Astrocyte (in vitro differentiated cells and primary cell): Measurements from ENCODE around the gene RPL13. TPM values are rescaled to one million over a fixed set of nuclear protein-coding genes. Genes with fewer than 3 reads are reported as not detected.

ENCODE experiments used
- DNase-seq: peaks from one replicate; pipeline ENCODE4 v3.0.0-alpha.2; 2010; ENCODE audit warnings: low read depth
- FAIRE-seq: peaks from 2 replicates; lab custom pipeline; 2011; peaks lifted over from hg19 to GRCh38; lab: Jason Lieb, UNC
- H2AFZ ChIP-seq: 2 replicates; pipeline ENCODE4 v1.6.0; 2012; ENCODE audit warnings: low read depth, low read length, inconsistent platforms
- H3K27ac ChIP-seq: 2 replicates; pipeline ENCODE4 v1.5.1; 2011; ENCODE audit warnings: low read depth, low read length, inconsistent platforms
- H3K27me3 ChIP-seq: 2 replicates; pipeline ENCODE4 v1.6.0; 2011; ENCODE audit warnings: low read length, inconsistent platforms; ENCODE audit not compliant: insufficient read depth
- H3K36me3 ChIP-seq: 2 replicates; pipeline ENCODE4 v1.5.1; 2011; ENCODE audit warnings: low read length, inconsistent platforms; ENCODE audit not compliant: insufficient read depth
- H3K4me1 ChIP-seq: 2 replicates; pipeline ENCODE4 v1.5.1; 2011; ENCODE audit warnings: low read length, inconsistent platforms; ENCODE audit not compliant: insufficient read depth
- H3K4me2 ChIP-seq: 2 replicates; pipeline ENCODE4 v1.6.0; 2012; ENCODE audit warnings: low read length, inconsistent platforms
- H3K4me3 ChIP-seq: 2 replicates; pipeline ENCODE4 v1.5.1; 2011; ENCODE audit warnings: low read depth, mild to moderate bottlenecking, low read length, inconsistent platforms; ENCODE audit not compliant: insufficient read depth
- H3K79me2 ChIP-seq: 2 replicates; pipeline ENCODE4 v1.6.0; 2012; ENCODE audit warnings: mild to moderate bottlenecking, low read length, inconsistent platforms; ENCODE audit not compliant: insufficient read depth
- H3K9ac ChIP-seq: 2 replicates; pipeline ENCODE4 v1.6.0; 2012; ENCODE audit warnings: mild to moderate bottlenecking, low read length, inconsistent platforms
- H3K9me3 ChIP-seq: 2 replicates; pipeline ENCODE4 v1.5.1; 2012; ENCODE audit warnings: low read depth, mild to moderate bottlenecking, low read length, inconsistent platforms; ENCODE audit not compliant: insufficient read depth
- H4K20me1 ChIP-seq: 2 replicates; pipeline ENCODE4 v1.6.0; 2012; ENCODE audit warnings: low read length, inconsistent platforms; ENCODE audit not compliant: insufficient read depth
- H3K27ac Mint-ChIP-seq: one replicate; pipeline ENCODE4 v1.8.0; 2021; ENCODE audit warnings: mild to moderate bottlenecking, mixed read lengths; ENCODE audit not compliant: unreplicated experiment
- H3K27me3 Mint-ChIP-seq: one replicate; pipeline ENCODE4 v1.8.0; 2021; ENCODE audit warnings: low read depth, mixed read lengths; ENCODE audit not compliant: unreplicated experiment
- H3K36me3 Mint-ChIP-seq: one replicate; pipeline ENCODE4 v1.8.0; 2021; ENCODE audit warnings: low read depth, mixed read lengths; ENCODE audit not compliant: unreplicated experiment
- H3K4me1 Mint-ChIP-seq: one replicate; pipeline ENCODE4 v1.8.0; 2021; ENCODE audit warnings: low read depth, mixed read lengths; ENCODE audit not compliant: unreplicated experiment
- H3K4me3 Mint-ChIP-seq: one replicate; pipeline ENCODE4 v1.8.0; 2021; ENCODE audit warnings: mild to moderate bottlenecking, moderate library complexity, mixed read lengths; ENCODE audit not compliant: unreplicated experiment
- H3K9me3 Mint-ChIP-seq: one replicate; pipeline ENCODE4 v1.8.0; 2021; ENCODE audit warnings: mild to moderate bottlenecking, mixed read lengths; ENCODE audit not compliant: unreplicated experiment
- EZH2 ChIP-seq: IDR thresholded peaks from 2 replicates; pipeline ENCODE4 v1.6.1; 2012; ENCODE audit warnings: mild to moderate bottlenecking, low read length, inconsistent platforms; ENCODE audit not compliant: insufficient read depth
- total RNA-seq: library from RNA; stranded (reverse); gene quantifications from 2 replicates; pipeline ENCODE4 v1.2.1, GENCODE V29; 2021
- TF ChIP-seq, protein P1 (sequence below): IDR thresholded peaks from 2 replicates; pipeline ENCODE4 v1.5.1; 2011; ENCODE audit warnings: low read depth, mild to moderate bottlenecking, inconsistent platforms, low read length, moderate library complexity; ENCODE audit not compliant: insufficient read depth

Gene RPL13
- total RNA-seq, 1 donor from 2014 or later, result 1,239 TPM

DNA sequence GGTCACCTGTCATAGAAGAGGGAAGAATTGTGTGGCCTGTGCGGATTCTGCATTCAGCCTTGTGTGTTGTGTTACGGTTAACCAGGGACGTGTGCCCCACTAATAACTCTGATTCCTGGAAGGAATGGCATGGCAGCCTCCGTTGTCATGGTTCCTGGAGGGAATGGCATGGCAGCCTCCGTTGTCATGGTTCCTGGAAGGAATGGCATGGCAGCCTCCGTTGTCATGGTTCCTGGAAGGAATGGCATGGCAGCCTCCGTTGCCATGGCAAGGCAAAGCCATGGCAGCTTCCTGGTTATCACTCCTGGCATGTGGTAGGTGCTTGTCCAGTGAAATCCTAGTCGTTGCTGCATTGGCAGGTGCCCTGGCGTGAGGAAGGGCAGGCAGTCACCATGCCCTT lies 43.4 kb upstream of the RPL13 start:
- peaks cover 56% of the 10 kb centered on the region for H4K20me1 ChIP-seq
- no peaks in the 10 kb centered on the region for H3K27me3 ChIP-seq
- peaks cover 23% of the 10 kb centered on the region for H3K36me3 Mint-ChIP-seq
- TF ChIP-seq, protein P1, sequence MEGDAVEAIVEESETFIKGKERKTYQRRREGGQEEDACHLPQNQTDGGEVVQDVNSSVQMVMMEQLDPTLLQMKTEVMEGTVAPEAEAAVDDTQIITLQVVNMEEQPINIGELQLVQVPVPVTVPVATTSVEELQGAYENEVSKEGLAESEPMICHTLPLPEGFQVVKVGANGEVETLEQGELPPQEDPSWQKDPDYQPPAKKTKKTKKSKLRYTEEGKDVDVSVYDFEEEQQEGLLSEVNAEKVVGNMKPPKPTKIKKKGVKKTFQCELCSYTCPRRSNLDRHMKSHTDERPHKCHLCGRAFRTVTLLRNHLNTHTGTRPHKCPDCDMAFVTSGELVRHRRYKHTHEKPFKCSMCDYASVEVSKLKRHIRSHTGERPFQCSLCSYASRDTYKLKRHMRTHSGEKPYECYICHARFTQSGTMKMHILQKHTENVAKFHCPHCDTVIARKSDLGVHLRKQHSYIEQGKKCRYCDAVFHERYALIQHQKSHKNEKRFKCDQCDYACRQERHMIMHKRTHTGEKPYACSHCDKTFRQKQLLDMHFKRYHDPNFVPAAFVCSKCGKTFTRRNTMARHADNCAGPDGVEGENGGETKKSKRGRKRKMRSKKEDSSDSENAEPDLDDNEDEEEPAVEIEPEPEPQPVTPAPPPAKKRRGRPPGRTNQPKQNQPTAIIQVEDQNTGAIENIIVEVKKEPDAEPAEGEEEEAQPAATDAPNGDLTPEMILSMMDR, result no peak
- TF ChIP-seq EZH2, result no peak
- H3K4me2 ChIP-seq, result no peak overlapping the region
- H3K27me3 Mint-ChIP-seq, result no peaks in the 10 kb centered on the region
- no peaks in the 10 kb centered on the region for H3K4me1 ChIP-seq
- no peak overlapping the region for H3K9ac ChIP-seq
- FAIRE-seq (no peak), DNase-seq (no peak)
- H3K4me1 Mint-ChIP-seq, result no peaks in the 10 kb centered on the region
- H3K79me2 ChIP-seq, result peaks cover 77% of the 10 kb centered on the region
- no peak overlapping the region for H2AFZ ChIP-seq
- H3K27ac Mint-ChIP-seq, result no peak overlapping the region
- H3K9me3 Mint-ChIP-seq, result no peaks in the 10 kb centered on the region
- H3K4me3 ChIP-seq, result no peak overlapping the region
- no peak overlapping the region for H3K4me3 Mint-ChIP-seq
- no peaks in the 10 kb centered on the region for H3K9me3 ChIP-seq
- no peak overlapping the region for H3K27ac ChIP-seq
- H3K36me3 ChIP-seq, result peaks cover 44% of the 10 kb centered on the region

DNA sequence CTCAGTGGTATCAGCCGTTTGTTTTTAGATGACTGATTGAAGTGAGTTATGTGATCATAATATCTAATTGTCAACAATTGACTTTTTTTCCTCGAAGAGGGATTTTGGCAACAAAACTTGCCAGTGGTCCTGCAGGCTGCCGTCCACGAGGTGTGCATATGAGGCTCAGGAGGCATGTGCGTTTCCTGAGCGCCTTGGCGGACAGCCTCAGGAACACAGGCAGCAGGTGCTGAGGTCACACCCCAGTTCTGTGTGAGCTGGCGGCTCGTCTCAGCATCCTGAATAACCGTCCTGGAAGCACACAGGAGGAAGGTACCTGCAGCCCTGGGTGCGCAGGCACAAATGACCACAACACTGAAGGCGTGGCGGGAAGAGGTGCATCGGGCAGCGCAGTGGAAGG lies 40.6 kb upstream of the RPL13 start:
- Histone ChIP-seq H3K9ac (no peak overlapping the region), H3K79me2 (peaks cover 88% of the 10 kb centered on the region), H3K4me2 (no peak overlapping the region), H2AFZ (no peak overlapping the region), H3K27me3 (no peaks in the 10 kb centered on the region), H3K4me1 (no peaks in the 10 kb centered on the region), H3K27ac (no peak overlapping the region), H4K20me1 (peaks cover 77% of the 10 kb centered on the region), H3K4me3 (no peak overlapping the region), H3K36me3 (peaks cover 50% of the 10 kb centered on the region), H3K9me3 (no peaks in the 10 kb centered on the region)
- no peak for DNase-seq
- Mint-ChIP-seq H3K27ac (peak overlapping the region; percentile 62), H3K4me1 (no peaks in the 10 kb centered on the region), H3K4me3 (no peak overlapping the region), H3K27me3 (no peaks in the 10 kb centered on the region), H3K9me3 (no peaks in the 10 kb centered on the region), H3K36me3 (peaks cover 24% of the 10 kb centered on the region)
- TF ChIP-seq, protein P1, result no peak
- no peak for FAIRE-seq

DNA sequence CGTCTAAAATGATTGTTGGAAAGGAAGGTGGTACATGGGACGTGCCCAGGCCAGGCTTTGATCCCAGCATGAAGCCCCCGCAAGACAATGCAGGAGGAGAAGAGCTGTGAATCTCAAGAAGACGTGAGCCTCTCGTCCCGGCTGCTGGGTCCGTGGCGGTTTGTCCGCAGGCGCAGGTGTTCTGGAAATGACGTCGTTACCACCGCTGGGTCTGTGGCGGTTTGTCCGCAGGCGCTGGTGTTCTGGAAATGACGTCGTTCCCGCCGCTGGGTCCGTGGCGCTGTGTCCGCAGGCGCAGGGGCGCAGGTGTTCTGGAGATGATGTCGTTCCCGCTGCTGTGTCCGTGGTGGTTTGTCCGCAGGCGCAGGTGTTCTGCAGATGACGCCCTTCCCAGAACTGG lies 38.2 kb upstream of the RPL13 start:
- DNase-seq (no peak), FAIRE-seq (no peak)
- peaks cover 22% of the 10 kb centered on the region for H3K36me3 Mint-ChIP-seq
- TF ChIP-seq, protein P1, result no peak
- TF ChIP-seq EZH2, result no peak
- H3K9me3 Mint-ChIP-seq, result no peaks in the 10 kb centered on the region
- H3K4me1 Mint-ChIP-seq, result no peaks in the 10 kb centered on the region
- no peak overlapping the region for H3K4me2 ChIP-seq
- H3K9me3 ChIP-seq, result no peaks in the 10 kb centered on the region
- H3K27ac ChIP-seq, result no peak overlapping the region
- peaks cover 87% of the 10 kb centered on the region for H4K20me1 ChIP-seq
- H2AFZ ChIP-seq, result no peak overlapping the region
- H3K79me2 ChIP-seq, result peaks cover 86% of the 10 kb centered on the region
- H3K27me3 ChIP-seq, result no peaks in the 10 kb centered on the region
- no peak overlapping the region for H3K4me3 ChIP-seq
- no peak overlapping the region for H3K27ac Mint-ChIP-seq
- H3K4me1 ChIP-seq, result no peaks in the 10 kb centered on the region
- no peak overlapping the region for H3K4me3 Mint-ChIP-seq
- no peaks in the 10 kb centered on the region for H3K27me3 Mint-ChIP-seq
- no peak overlapping the region for H3K9ac ChIP-seq
- H3K36me3 ChIP-seq, result peaks cover 65% of the 10 kb centered on the region
